GM12878 (cell line): ENCODE data around the gene TOM1L1. TPM values are rescaled to one million over a fixed set of nuclear protein-coding genes. Genes with fewer than 3 reads are reported as not detected.

Experiments used
- ATAC-seq: fragments of 200-7000 bp; cut with Tn5 transposase; 3 replicates; pipeline ENCODE4 v1.9.1; 2020; ENCODE audit warnings: mild to moderate bottlenecking, moderate library complexity
- BruUV-seq: library from RNA; stranded (reverse); fragments of 400-500 nt; replicated peaks from 2 replicates; lab custom pipeline; 2021; lab: Mats Ljungman, UMichigan
- CTCF ChIA-PET: fragments of 300-600 bp; sonication (Branson Sonifier 250); formaldehyde crosslinking; extraction: SDS; loops from one replicate; lab custom pipeline; 2021; ENCODE audit warnings: inconsistent platforms; lab: Yijun Ruan, JAX
- POLR2A ChIA-PET: fragments of 350-600 bp; formaldehyde crosslinking; extraction: SDS; loops from one replicate; lab custom pipeline; 2021; ENCODE audit warnings: inconsistent platforms; lab: Charles Lee
- RAD21 ChIA-PET: fragments of 300-600 bp; sonication (Branson Sonifier 250); formaldehyde crosslinking; loops from one replicate; lab custom pipeline; 2023; ENCODE audit warnings: antibody characterized with exemption; ENCODE audit not compliant: unreplicated experiment; lab: Charles Lee
- SMC1A ChIA-PET: fragments of 300-600 bp; sonication (Branson Sonifier 250); formaldehyde crosslinking; loops from one replicate; lab custom pipeline; 2023; ENCODE audit not compliant: unreplicated experiment, uncharacterized antibody; lab: Charles Lee
- DNase-seq: peaks from one replicate; pipeline ENCODE4 v3.0.0-alpha.2; 2011; ENCODE audit warnings: low read depth, low spot score
- FAIRE-seq: peaks from 3 replicates; lab custom pipeline; 2011; peaks lifted over from hg19 to GRCh38; lab: Jason Lieb, UNC
- H2AFZ ChIP-seq: 2 replicates; pipeline ENCODE4 v1.6.0; 2011; ENCODE audit warnings: low read depth, low read length, control low read depth; ENCODE audit not compliant: control insufficient read depth
- H3K27ac ChIP-seq: 2 replicates; pipeline ENCODE4 v1.5.1; 2011; ENCODE audit warnings: control low read depth; ENCODE audit not compliant: control insufficient read depth, insufficient read depth
- H3K27me3 ChIP-seq, 2 experiments: replicated peaks in 1 of 2; 2 replicates each; pipeline versions ENCODE4 v1.6.0 to v1.6.1; 2011; ENCODE audit warnings: low read length in 1 of 2; ENCODE audit not compliant: control insufficient read depth in 2 of 2, insufficient read depth in 2 of 2
- H3K36me3 ChIP-seq, 2 experiments: 2 replicates each; pipeline ENCODE4 v1.5.1; 2011; ENCODE audit warnings: low read length in 1 of 2; ENCODE audit not compliant: control insufficient read depth in 2 of 2, insufficient read depth in 2 of 2
- H3K4me1 ChIP-seq: 2 replicates; pipeline ENCODE4 v1.6.1; 2011; ENCODE audit warnings: mild to moderate bottlenecking, low read length, moderate library complexity, mixed read lengths; ENCODE audit not compliant: control insufficient read depth, insufficient read depth
- H3K4me2 ChIP-seq: 2 replicates; pipeline ENCODE4 v1.6.0; 2011; ENCODE audit warnings: control low read depth; ENCODE audit not compliant: control insufficient read depth, insufficient read depth
- H3K4me3 ChIP-seq: fragments of 200-600 bp; sonication (generic); 2 replicates; pipeline ENCODE4 v1.5.1; 2016
- H3K79me2 ChIP-seq: 2 replicates; pipeline ENCODE4 v1.6.0; 2011; ENCODE audit warnings: low read length; ENCODE audit not compliant: control insufficient read depth, insufficient read depth
- H3K9ac ChIP-seq: 2 replicates; pipeline ENCODE4 v1.8.0; 2011; ENCODE audit warnings: low read length, control low read depth, mixed read lengths; ENCODE audit not compliant: control insufficient read depth, insufficient read depth
- H3K9me3 ChIP-seq: replicated peaks from 3 replicates; pipeline ENCODE4 v1.5.1; 2011; ENCODE audit warnings: mild to moderate bottlenecking, low read length; ENCODE audit not compliant: control insufficient read depth, insufficient read depth
- H4K20me1 ChIP-seq: 2 replicates; pipeline ENCODE4 v1.6.0; 2011; ENCODE audit not compliant: control insufficient read depth, insufficient read depth
- ATF7 ChIP-seq: fragments of 450-650 bp; IDR thresholded peaks from 2 replicates; pipeline ENCODE4 v1.6.1; 2016; ENCODE audit warnings: low read depth, mild to moderate bottlenecking
- CEBPB ChIP-seq, 2 experiments: fragments of 150-350 bp in 1 of 2; IDR thresholded peaks; 2 replicates each; pipeline ENCODE4 v1.6.1; 2012 to 2014; ENCODE audit warnings: low read depth in 2 of 2, low read length in 2 of 2, borderline replicate concordance in 1 of 2, inconsistent platforms in 1 of 2
- CUX1 ChIP-seq: IDR thresholded peaks from 2 replicates; pipeline ENCODE4 v1.6.1; 2012; ENCODE audit warnings: improper control_type of control experiment, low read depth, low read length; ENCODE audit not compliant: insufficient replicate concordance
- E4F1 ChIP-seq: fragments of 450-650 bp; IDR thresholded peaks from 2 replicates; pipeline ENCODE4 v1.6.1; 2018; ENCODE audit warnings: borderline replicate concordance, mild to moderate bottlenecking; ENCODE audit not compliant: partially characterized antibody
- IKZF2 ChIP-seq, 2 experiments: fragments of 450-650 bp; IDR thresholded peaks; 2 replicates each; pipeline ENCODE4 v1.6.1; 2017; ENCODE audit warnings: mild to moderate bottlenecking in 2 of 2, moderate library complexity in 2 of 2
- MEF2B ChIP-seq: fragments of 450-650 bp; IDR thresholded peaks from 2 replicates; pipeline ENCODE4 v1.6.1; 2018; ENCODE audit warnings: mild to moderate bottlenecking, moderate library complexity; ENCODE audit not compliant: partially characterized antibody, poor library complexity, severe bottlenecking
- MXI1 ChIP-seq: fragments of 150-350 bp; IDR thresholded peaks from 2 replicates; pipeline ENCODE4 v1.6.1; 2011; ENCODE audit warnings: low read depth, mild to moderate bottlenecking, inconsistent platforms, low read length, improper control_type of control experiment
- NR2C1 ChIP-seq: fragments of 450-650 bp; IDR thresholded peaks from 2 replicates; pipeline ENCODE4 v1.6.1; 2017; ENCODE audit warnings: antibody characterized with exemption, mild to moderate bottlenecking, moderate library complexity
- NRF1 ChIP-seq: conservative IDR thresholded peaks from 2 replicates; pipeline ENCODE4 v1.6.1; 2011; ENCODE audit warnings: mild to moderate bottlenecking, low read depth, low read length, improper control_type of control experiment
- PKNOX1 ChIP-seq: fragments of 450-650 bp; IDR thresholded peaks from 2 replicates; pipeline ENCODE4 v1.6.1; 2016; ENCODE audit warnings: mild to moderate bottlenecking
- POLR2AphosphoS5 ChIP-seq: IDR thresholded peaks from 2 replicates; pipeline ENCODE4 v1.6.1; 2011; ENCODE audit warnings: mild to moderate bottlenecking, low read length, inconsistent platforms
- SIX5 ChIP-seq: IDR thresholded peaks from 2 replicates; pipeline ENCODE4 v1.6.1; 2011; ENCODE audit warnings: mild to moderate bottlenecking, low read depth, low read length, moderate library complexity; ENCODE audit not compliant: severe bottlenecking
- TCF3 ChIP-seq: IDR thresholded peaks from 2 replicates; pipeline ENCODE4 v1.6.1; 2012; ENCODE audit warnings: low read depth, mild to moderate bottlenecking, low read length, borderline replicate concordance; ENCODE audit not compliant: insufficient read depth
- ZNF24 ChIP-seq: fragments of 450-650 bp; IDR thresholded peaks from 2 replicates; pipeline ENCODE4 v1.6.1; 2017; ENCODE audit warnings: antibody characterized with exemption, mild to moderate bottlenecking
- ZNF622 ChIP-seq: fragments of 450-650 bp; IDR thresholded peaks from 2 replicates; pipeline ENCODE4 v1.6.1; 2017; ENCODE audit warnings: mild to moderate bottlenecking, inconsistent platforms
- ZSCAN29 ChIP-seq: fragments of 450-650 bp; IDR thresholded peaks from 2 replicates; pipeline ENCODE4 v1.6.1; 2017; ENCODE audit warnings: mild to moderate bottlenecking, moderate library complexity
- WGBS: methylation state at CpG from one replicate; pipeline ENCODE4 v1.1.6; 2016; ENCODE audit warnings: low lambda C conversion rate; ENCODE audit not compliant: insufficient replicate concordance, insufficient coverage; ENCODE audit errors: missing lambda C conversion rate; 5-methylcytosine and 5-hydroxymethylcytosine counted together
- in situ Hi-C: fragments of 300-500 bp; cut with MboI; formaldehyde crosslinking; loops from 9 replicates; pipeline ENCODE4 v1.14.3; 2018; ENCODE audit warnings: mixed read lengths
- intact Hi-C: fragments of 100-400 bp; cut with micrococcal nuclease; formaldehyde crosslinking; loops from one replicate; pipeline ENCODE4 v1.14.2; 2022; ENCODE audit not compliant: unreplicated experiment
- polyA plus RNA-seq, 11 experiments: library from polyadenylated mRNA; depleted of rRNA in 4 of 11; unstranded in 6 of 11; stranded (reverse) in 5 of 11; fragments of >200 nt; fragmentation: Nextera tagmentation in 4 of 11; fragmentation: Illumina TruSeq in 1 of 11; extraction: Ambion mirVana in 4 of 11; extraction: Trizol in 1 of 11; gene quantifications; 1 replicate in 1 of 11; 2 replicates in 10 of 11; pipeline versions ENCODE4 v1.2.1 to v1.2.3, GENCODE V29; 2011 to 2016; ENCODE audit warnings: inconsistent platforms in 2 of 11, missing spikeins in 2 of 11, low read depth in 1 of 11
- total RNA-seq, 4 experiments: library from RNA; depleted of rRNA in 3 of 4; stranded (reverse); fragments of >200 nt in 3 of 4; fragmentation: Illumina TruSeq in 1 of 4; extraction: Trizol in 1 of 4; gene quantifications; 2 replicates each; pipeline versions ENCODE4 v1.2.1 to v1.2.3, GENCODE V29; 2013 to 2021

Gene TOM1L1
- total and polyA plus RNA-seq, 10 of the 15 experiments (the other 5 are each of a cell fraction or from before 2014, with no cell fraction given): 1.9 to 8.8 (median 2.5) TPM

- H3K4me1 ChIP-seq: peaks cover 12% of the 10 kb centered on the region
- SMC1A ChIA-PET: no interaction called here
- H2AFZ ChIP-seq: peak overlapping the region; percentile 28; the same call in 1 of the 2 replicates
- no peaks in the 10 kb centered on the region for H4K20me1 ChIP-seq
- in situ Hi-C loops (no loop called here), intact Hi-C loops (no loop called here)
- ATAC-seq (peak; percentile 69), DNase-seq (no peak), FAIRE-seq (no peak)
- no TSS peak for BruUV-seq
- H3K9ac ChIP-seq: no peak overlapping the region
- H3K36me3 ChIP-seq: no peaks in the 10 kb centered on the region
- H3K27ac ChIP-seq: peak overlapping the region; percentile 46
- H3K4me3 ChIP-seq: no peak overlapping the region
- H3K27me3 ChIP-seq: no peaks in the 10 kb centered on the region
- peak overlapping the region; percentile 26; the same call in 1 of the 2 replicates for H3K4me2 ChIP-seq
- peaks cover 3% of the 10 kb centered on the region for H3K79me2 ChIP-seq
- no peak for TF ChIP-seq SIX5
- TF ChIP-seq ZSCAN29: no peak
- TF ChIP-seq PKNOX1: no peak
- TF ChIP-seq NR2C1: no peak
- no peak for TF ChIP-seq ZNF24
- TF ChIP-seq IKZF2 (IDR thresholded peaks at IDR 0.05): no peak
- no peak for TF ChIP-seq CEBPB (IDR thresholded peaks at IDR 0.05; ENCODE audit: borderline replicate concordance in 1 of 2, low read depth in 2 of 2, low read length in 2 of 2)
- no peak for TF ChIP-seq ATF7
- no peak for TF ChIP-seq E4F1
- TF ChIP-seq TCF3: no peak
- no peak for TF ChIP-seq ZNF622
- TF ChIP-seq NRF1: no peak
- no peak for TF ChIP-seq MXI1
- TF ChIP-seq POLR2AphosphoS5: no peak
- TF ChIP-seq MEF2B: no peak
- no peak for TF ChIP-seq CUX1
- CTCF ChIA-PET: interaction anchor here (0.6 to 1.5 kb wide), 2 partner anchors 29 to 263 kb away, joined by 3 read pairs; no protein-coding TSS in a partner anchor
- POLR2A ChIA-PET: no interaction called here
- peaks cover 3% of the 10 kb centered on the region; the same call in 2 of the 3 replicates for H3K9me3 ChIP-seq
- WGBS: 93% methylated on average over 3 of the region's 3 CpGs
- RAD21 ChIA-PET: no interaction called here
Observed at GRCh38 chr17:54976316-54976715, 75.7 kb downstream of the TOM1L1 start.
